Activated CD8-positive, alpha-beta memory T cell treated with anti-CD3 and anti-CD28 coated beads, Interleukin-2, amount 50 U/mL, for 4 hours (primary cell): ENCODE measurements around the gene LIME1.

Experiments
- DNase-seq: peaks from one replicate; pipeline ENCODE4 v3.0.0-alpha.2; 2020

LIME1 gene

GRCh38 chr20:63739130-63740069 is 2.9 kb downstream of the LIME1 start, which contains the start of gene SLC2A4RG:
TSS of gene SLC2A4RG (plus strand) at chr20:63739776. CDS start at chr20:63739913, 137 bp downstream.
- peak; percentile 66 for DNase-seq

- DNase-seq, result no peak
Measured at GRCh38 chr20:63740070-63740626, 3.7 kb downstream of the LIME1 start.

DNA sequence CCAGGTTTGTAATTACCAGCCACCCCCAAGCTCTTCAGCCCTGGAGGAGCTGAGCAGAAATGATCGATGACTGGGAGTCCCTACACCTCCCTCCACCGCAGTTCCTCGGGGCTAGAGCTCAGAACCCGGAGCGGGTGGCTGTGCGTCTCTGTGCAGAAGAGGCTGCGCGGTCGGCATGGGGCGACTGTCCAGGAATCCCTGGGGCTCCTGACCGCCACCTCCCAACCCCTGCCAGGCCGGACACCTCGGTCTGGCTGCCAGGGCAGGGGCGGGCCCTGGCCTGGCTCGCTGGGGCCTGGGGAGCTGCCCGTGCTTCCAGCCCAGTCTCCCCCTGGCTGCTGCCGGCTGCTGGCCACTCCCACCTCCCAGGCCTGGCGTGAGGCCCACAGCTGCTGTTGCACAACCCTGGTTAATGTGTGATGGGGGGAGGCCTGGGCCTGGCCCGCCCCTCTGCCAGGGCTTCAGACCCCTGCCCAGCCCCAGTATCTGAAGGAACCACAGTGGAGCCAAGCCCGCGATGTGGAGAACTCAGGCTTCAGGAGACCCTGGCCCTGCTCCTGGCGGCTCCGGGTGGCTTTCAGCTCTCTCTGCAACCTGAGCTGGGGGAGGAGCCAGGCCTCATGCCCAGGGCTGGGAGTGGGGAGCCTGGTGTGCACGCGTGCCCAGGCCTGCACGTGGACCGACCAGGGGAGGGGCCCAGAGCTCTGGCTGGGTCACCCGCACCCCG is 4.3 kb downstream of the LIME1 start:
- DNase-seq, result no peak

- no peak for DNase-seq
Measured at GRCh38 chr20:63741354-63741675, 4.9 kb downstream of the LIME1 start.

DNA sequence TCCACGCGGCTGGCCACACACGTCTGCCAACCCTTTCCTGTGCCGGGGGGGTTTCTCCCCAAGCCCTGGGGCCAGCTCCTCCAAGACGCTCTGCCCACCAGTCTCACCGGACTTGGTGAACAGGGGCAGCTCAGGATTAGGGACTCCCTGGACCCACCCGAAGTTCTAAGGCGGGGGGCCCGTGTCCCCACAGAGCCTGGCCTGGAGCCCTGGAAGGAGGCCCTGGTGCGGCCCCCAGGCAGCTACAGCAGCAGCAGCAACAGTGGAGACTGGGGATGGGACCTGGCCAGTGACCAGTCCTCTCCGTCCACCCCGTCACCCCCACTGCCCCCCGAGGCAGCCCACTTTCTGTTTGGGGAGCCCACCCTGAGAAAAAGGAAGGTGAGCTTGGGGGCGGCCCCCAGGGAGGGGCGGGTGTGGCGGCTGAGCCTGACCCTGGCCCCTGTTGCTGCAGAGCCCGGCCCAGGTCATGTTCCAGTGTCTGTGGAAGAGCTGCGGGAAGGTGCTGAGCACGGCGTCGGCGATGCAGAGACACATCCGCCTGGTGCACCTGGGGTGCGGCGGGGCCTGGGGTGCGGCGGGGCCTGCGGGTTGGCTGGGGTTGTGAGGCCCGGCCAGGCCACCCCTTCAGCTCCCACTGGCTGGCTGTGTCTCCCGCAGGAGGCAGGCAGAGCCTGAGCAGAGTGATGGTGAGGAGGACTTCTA is 5.4 kb downstream of the LIME1 start:
- DNase-seq, result no peak

- DNase-seq, result no peak
Measured at GRCh38 chr20:63742381-63743024, 6.0 kb downstream of the LIME1 start.

- DNase-seq, result no peak
Measured at GRCh38 chr20:63743210-63743970, 6.9 kb downstream of the LIME1 start.

DNA sequence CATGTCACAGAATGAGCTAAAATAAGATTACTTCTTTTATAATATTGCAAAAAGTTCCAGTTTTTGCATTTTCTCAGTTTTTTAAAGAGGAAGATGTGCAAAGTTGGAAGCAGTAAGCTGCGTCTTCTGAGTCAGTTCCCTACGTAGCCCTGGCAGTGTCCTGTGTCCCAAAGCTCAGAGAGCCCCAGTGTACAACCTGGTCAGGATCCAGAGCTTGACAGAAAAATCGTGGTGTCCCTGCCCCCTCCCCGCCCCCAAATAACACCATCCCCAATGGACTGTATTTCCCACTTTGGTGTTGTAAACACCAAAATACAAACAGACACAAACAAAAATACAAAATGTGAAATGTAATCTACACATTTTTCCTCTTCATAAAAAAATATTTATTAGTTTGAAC is 7.7 kb downstream of the LIME1 start:
- no peak for DNase-seq

DNA sequence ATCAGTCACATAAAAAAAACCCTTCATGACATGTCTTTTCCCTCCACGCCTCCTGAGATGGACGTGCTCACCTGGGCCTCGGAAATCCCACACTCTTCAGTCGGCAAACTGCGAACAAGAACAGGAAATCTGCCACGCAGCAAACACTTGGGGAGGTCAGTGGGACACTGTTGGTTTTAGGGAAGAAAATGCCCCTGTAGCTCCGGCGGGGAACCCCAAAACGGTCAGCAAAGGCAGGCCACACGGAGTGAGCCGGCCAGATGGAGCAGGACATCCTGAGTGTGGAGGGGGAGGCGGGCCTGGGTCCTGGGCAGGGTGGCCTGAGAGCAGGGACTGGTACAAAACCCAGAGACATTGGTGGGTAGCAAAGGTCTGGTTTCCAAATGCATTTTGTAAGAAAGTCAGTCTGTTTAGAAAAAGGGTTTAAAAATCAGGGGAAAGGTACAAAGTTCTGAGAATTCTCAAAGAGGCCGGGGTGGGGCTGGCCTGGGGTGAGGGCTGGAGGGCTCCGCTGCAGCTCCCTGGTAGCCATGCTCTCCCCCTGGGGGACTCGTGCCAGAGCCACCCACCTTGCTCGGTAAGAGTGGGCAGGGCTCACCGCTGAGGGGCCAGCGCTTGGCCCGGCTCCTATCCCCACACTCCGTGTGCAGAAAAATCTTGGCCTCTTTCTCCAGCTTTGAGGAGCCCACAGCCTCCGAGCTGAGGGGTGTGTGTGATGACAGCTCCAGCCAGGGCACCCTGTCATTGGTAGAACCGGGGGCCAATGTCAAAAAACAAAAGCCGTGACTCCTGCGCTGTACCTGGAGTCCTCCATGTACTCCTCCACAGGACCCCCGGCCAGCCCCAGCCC is 8.3 kb downstream of the LIME1 start:
- no peak for DNase-seq

- DNase-seq, result no peak
Measured at GRCh38 chr20:63745424-63745805, 9.0 kb downstream of the LIME1 start.

DNA sequence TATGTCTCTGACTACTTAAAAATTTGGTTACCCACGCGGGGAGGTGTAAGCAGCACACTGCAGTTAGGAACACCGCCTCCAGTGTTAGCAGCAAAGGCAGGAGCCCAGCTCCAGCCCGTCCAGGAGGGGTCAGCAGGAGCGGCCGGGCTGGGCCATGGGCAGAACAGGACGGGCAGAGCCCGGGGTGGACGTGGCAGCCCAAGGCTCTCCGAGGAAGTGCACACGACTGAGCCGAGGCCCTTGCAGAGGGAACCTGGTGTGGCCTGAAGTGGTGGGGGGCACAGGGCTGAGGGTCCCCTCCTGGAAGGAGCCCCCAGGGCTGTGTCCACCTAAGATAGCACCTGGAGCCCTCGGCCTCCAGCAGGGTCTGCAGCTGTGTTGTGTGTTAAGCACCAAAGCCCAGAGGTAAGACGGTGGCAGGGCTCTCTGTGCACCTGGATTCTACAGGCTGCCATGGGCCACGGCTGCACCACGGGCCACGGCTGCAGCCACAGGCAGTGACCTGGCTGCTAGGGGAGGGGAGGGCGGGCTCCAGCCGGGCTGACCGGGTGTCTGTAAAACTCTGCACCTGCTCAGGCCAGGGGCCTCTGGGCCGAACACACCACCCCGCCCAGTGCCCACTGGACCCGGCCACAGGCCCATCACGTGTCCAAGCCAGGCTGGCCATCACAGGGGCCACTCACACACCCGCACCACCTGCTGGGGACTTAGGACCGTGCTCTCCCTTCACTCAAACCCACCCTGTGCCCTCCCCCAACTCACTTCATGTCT is 9.7 kb downstream of the LIME1 start:
- DNase-seq, result no peak

- DNase-seq, result no peak
Measured at GRCh38 chr20:63746751-63747315, 10.4 kb downstream of the LIME1 start.

GRCh38 chr20:63747622-63748069 is 11.2 kb downstream of the LIME1 start:
- DNase-seq, result no peak

GRCh38 chr20:63748070-63748933 is 11.8 kb downstream of the LIME1 start:
- DNase-seq, result no peak

GRCh38 chr20:63748934-63749270 is 12.4 kb downstream of the LIME1 start:
- DNase-seq, result no peak

- no peak for DNase-seq
Measured at GRCh38 chr20:63749597-63750508, 13.4 kb downstream of the LIME1 start.

DNA sequence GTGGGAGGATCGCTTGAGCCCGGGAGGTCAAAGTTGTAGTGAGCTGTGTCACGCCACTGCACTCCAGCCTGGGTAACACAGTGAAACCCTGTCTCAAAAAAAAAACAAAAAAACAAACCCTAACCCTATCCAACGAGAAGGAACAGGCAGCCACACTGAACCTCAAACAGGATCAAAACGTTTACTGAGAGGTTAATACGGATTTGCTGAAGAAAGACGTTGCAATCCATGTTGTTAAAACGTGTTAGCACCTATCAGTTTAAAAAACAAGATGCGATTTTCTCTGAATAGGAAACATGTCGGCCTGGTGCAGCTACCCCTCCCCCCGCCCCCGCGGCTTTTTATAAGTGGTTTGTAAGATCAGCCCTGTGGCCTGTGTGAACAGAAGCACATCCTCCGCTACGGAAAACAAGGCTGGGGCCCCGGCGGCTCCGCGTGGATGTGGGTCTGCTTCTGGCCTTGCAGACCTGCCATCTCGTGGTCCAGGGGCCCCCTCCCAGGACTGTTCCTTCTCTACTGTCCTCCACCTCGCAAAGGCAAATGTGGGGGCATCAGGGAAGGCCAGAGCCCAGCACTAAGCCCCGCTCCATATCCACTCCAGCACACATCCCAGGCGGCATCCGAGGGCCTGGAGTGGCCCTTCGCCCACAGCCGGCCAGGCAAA is 14.5 kb downstream of the LIME1 start:
- peak; percentile 60 for DNase-seq
